Suppressor macrophage treated with lipopolysaccharide for 4 hours (primary cell): Measurements from ENCODE around the gene STEEP1.
A peak's percentile ranks its signal among the peaks of the same experiment; 100 is the strongest.
"Not testable (repeated sequence)": the region's sequence is repeated elsewhere in the genome, so short reads cannot be mapped to it uniquely, and the experiment has no call there.

Experiments
- DNase-seq: peaks from one replicate; pipeline ENCODE4 v3.0.0-alpha.2; 2020

STEEP1 gene

DNA sequence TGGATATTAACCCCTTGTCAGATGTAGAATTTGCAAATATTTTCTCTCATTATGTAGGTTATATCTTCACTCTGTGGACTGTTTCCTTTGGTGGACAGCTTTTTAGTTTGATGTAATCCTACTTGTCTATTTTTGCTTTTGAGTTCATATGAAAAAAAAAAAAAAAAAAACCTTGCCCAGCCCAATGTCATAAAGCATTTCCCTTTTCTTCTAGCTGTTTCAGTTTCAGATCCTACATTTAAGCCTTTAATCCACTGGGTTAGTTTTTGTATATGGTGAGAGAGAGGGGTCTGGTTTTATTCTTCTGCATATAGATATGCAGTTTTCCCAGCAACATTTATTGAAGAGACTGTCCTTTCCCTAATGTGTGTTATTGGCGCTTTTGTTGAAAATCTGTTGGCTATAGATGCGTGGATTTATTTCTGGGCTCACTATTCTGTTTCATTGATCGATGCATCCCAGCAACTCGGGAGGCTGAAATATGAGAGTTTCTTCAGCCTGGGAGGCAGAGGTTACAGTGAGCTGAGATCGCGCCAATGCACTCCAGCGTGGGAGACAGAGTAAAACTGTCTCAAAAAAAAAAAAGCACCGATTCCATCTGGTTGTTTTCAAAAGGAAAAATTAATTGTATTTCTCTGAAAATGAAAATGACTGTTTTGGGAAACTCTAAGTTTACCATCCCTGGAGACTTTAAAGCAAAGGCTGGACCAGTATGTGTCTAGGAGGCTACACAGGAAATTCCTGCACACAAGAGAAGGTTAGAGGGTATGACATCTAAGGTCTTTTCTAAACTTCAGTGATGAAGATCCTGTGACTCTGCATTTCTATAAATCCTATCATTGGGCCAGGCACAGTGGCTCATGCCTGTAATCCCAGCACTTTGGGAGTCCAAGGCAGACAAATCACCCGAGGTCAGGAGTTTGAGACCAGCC, 35.6 kb downstream of the STEEP1 start:
- DNase-seq = peak; percentile 56

DNA sequence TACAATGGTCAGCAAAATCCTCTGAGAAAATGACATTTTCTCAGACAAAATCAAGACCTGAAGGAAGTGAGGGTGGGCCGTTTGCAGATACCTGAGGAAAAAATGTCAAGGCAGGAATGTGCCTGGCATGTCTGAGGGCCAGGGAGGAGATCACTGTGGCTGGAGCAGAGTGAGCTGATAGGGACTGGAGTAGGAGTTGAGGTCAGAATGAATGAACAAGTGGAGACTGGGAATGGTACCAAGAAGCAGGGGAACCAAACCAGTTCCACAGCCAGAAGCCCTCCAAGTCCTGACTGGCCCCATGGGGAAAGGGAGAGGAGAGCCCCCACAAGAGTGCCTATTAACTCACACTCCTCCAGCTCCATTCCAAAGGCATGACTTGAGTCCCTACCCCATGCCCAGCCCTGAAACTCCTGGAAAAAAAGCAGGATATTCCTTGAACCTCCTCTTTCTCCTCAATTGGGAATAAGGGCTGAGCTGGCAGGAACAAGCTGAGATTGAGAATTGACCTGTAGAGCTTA, 41.5 kb downstream of the STEEP1 start:
- no peak for DNase-seq

DNA sequence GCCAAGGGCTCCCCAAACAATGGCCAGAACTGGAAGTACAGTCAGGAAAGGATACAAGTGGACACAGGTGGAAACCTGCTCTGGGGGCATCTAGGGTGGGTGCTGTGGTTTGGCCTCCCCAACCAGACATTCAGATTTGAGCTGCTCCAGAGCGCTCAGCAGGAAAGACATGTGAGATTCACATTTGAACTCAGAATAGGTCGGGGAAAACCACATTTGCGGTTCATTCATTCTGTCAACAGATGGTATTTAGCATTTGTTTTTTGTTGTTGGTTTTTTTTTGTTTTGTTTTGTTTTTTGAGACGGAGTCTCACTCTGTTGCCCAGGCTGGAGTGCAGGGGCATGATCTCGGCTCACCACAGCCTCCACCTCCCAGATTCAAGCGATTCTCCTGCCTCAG, 44.0 kb downstream of the STEEP1 start:
- no peak for DNase-seq

DNA sequence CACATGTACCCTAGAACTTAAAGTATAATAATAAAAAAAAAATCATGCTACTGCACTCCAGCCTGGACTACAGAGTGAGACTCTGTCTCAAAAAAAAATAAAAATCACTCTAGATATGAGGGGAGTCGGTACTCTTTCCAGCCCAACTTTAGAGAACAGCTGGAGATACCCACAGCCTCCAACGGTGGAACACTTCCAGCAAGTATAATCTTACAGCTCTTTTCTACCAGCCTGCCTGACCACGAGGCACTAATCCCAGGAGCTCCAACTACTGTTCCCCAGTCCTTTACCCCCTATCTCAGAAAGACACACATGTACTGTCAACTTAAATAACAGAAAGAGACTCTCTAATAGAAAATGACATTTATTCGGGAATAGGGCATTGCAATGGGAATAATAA, 46.8 kb downstream of the STEEP1 start:
- DNase-seq = no peak

DNA sequence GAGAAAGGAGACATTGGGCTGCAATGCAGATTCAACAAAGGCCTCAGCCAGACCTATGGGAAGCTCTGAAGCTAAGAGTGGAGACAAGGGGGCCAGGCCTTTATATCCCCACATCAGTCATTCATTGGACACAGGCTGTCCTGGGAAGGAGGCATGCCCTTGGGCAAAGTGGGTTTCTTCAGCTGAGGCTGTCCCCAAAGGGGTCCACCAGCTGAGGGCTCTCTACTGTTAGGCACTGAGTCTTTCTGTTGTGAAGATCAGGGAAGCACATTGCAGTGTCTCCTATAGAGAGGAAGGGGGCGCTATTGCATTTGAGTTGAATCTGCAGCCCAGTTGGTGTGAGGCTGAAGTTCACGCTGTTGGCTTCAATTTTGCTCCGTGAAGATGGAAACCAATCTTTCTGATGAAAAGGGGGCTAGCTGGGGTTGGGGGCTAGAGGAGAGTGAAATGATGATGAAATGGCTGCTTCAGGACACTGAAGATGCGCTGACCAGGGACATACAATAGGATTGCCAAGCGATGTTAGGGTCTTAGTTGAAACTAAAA, 49.0 kb downstream of the STEEP1 start:
- DNase-seq = peak; percentile 75

DNA sequence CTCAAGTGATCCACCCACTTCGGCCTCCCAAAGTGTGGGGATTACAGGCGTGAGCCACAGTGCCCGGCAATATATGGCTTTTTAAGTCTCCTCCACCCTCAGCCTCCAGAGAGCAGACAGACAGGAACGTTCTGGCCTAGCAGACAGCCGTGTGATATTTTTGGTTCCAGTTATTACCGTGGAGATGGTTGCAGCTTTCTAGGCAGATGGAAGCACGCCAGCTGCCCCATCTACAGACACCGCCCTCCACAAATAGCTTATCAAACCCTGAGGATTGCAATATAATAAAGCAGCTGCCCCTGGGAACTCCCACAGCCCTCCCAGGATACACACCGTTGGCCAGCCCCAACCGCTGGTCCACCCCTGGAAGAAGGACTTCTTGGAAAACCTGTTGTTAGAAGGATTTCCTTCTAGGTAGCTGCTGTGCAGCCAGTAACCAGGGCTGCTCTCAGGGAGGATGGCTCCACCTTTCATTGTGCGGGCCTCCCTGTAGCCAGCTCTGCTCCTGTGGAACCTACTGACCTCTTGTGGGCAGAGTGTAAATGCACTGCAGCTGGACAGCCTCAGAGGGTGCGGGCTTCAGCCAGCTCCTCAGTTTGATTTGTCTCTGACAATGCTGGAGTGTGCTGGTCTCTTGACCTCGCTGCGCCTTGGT, 52.9 kb downstream of the STEEP1 start:
- peak; percentile 62 for DNase-seq

DNA sequence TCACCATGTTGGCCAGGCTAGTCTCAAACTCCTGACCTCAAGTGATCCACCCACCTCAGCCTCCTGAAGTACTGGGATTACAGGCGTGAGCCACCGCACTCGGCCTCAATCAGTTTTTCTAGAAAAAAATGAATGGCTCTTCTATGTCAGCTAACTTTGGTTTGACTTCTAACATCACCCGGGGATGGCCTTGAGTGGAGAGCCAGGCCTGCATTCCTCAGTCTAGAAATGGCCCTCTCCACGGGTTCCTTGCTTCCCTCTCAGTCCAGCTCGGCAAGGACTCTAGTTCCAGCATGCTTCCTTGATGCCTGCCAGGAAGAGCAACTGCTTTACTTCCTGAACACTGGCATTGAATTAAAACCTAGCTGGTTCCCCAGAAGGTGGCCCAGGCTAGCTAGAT, 58.0 kb downstream of the STEEP1 start:
- no peak for DNase-seq

DNA sequence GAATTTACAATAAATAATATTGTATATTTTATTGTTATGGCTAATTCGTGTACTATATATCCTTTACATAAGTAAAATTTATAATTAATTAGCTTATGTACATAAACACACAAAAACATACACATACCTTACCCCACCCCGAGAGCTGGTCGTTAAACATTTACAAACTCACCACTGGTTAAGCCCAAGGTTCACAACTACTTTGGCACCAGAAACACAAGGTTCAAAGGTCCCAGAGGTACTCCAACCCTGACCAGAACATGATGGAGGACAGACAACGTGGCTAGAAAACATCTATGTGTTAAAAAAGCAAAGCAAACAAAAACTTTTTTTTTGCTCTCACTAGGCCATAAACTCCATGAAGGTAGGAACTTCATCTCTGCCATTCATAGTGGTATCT, 59.3 kb downstream of the STEEP1 start:
- DNase-seq = no peak

DNA sequence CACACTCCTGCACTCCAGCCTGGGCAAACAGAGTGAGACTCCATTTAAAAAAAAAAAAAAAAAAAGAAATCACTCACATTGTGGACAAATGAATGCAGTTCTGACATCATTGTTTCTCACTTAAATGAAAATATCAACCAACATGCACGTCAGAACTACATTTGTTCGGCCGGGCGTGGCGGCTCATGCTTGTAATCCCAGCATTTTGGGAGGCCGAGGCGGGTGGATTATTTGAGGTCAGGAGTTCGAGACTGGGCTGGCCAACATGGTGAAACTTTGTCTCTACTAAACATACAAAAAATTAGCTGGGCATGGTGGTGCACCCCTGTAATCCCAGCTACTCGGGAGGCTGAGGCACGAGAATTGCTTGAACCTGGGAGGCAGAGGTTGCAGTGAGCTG, 60.1 kb downstream of the STEEP1 start:
- DNase-seq = not testable (repeated sequence)

DNA sequence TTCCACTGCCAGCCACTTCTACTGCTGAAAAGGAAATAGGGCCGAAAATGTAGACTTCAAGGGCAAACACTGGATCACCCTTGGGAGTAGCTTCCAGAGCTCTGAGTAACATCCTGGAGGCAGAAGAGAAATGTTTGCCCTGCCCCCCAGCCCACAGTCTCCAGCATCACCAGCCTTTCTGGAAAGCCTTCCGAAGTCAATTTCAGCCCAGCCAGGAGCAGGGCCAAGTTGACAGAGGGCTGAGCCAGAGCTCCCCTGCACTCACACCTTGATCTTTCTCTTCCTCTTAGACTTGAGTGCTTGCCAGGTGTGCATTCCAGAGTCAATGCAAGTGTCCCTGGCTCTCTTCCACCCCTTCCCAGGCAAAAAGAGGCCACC, 61.7 kb downstream of the STEEP1 start:
- no peak for DNase-seq

DNA sequence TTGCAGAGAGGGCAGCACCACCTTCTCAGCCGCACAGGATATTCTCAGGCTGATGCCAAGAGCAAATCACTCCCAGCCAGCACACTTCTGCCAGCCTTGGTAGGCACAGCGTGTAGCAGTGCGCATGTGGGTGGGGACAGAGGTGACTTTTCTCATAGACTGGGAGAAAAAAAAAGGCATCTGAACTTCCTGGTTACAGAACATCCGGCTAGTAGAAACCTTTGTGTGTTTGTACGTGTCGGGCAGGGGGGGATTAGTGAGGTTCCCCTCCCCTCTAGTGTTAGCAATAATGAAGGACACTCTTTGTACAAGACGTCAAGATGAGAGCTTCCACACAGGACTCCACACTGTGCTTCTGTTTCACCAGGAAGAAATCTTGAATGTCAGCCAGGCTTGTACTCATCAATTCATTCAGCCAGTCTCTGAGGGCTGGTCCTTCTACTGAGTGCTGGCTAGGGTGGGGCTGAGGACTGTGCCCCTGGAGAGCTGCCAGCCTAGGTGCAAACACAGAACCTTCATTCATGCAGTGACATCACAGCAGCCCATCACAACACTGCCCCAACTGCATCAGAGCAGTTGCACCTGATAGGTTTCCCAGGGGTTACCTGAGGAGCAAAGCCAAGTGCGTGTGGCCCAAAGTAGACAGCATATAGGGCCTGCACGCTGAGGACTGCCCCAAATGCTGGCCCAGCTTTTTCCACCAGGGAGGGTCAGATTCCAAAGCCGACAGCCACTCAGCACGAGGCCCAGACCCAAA, 62.3 kb downstream of the STEEP1 start:
- no peak for DNase-seq

DNA sequence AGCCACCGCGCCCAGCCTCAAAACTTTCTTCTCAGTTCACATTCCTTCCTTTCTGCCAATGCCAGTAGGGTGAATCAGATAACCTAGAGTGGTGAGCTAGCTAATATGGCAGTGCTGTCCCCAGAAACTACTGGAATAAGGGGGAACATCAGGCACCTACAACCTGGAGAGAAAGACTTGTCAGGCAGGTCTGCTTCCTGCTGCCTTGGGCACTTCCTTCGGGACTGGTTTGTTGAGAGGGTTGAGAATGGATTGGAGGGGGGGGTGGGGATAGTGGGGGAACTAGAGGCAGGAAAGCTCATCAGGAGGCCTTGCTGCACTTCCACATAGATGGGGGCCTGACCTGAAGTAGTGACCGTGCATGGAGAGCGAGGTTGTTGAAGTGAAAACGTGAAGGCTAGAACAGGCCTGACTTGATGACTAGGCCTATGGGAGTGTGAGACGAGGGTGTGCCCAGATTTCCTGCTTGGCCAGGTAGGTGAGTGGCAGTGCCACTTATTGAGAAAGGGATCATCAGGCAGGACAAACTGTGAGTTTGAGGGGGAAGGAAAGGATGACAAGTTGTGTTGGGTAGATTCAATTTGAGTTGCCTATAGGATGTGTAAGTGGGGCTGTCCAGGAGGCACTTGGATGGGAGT, 63.6 kb downstream of the STEEP1 start:
- DNase-seq = no peak

DNA sequence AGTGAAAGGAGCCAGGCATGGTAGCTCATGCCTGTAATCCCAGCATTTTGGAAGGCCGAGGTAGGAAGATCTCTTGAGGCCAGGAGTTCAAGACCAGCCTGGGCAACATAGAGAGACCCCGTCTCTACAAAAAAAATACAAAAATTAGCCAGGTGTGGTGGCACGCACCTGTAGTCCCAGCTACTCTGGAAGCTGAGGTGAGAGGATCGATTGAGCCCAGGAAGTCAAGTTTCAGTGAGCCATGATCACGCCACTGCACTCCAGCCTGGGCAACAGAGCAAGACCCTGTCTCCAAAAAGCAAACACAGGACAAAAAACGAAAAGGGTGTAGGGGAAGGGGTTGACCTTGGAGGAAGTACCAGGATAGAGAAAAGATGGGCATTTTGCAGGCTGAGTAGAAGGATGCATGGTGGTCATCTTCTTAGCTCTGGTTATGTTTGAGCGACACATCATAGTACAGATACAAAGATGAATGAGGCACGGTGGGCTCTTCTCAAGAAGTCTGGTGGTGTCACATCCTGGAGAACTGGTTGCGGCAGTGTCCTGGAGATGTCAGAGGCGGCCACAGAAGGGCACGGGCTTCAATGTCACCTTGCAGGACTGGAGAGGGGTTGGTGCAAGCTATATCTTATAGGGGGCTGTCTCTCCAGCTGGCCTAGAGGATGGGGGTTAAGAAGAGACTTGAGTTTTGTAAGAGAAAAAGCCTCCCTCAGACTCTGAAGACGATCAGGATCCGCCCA, 65.0 kb downstream of the STEEP1 start:
- no peak for DNase-seq

DNA sequence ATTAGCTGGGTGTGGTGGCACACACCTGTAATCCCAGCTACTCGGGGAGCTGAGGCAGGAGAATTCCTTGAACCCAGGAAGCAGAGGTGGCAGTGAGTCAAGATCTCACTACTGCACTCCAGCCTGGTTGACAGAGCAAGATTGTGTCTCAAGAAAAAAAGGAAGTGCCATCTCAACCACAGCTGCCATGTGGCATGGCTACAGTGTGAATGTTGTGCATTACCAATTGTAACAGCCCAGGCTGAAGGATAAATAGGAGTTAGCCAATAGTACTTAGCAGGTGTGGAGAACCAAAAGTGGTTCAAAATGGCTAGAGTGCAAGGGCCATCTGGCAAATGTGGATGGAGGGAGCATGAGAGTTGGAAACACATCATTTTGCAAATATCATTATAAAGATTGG, 68.0 kb downstream of the STEEP1 start:
- no peak for DNase-seq

DNA sequence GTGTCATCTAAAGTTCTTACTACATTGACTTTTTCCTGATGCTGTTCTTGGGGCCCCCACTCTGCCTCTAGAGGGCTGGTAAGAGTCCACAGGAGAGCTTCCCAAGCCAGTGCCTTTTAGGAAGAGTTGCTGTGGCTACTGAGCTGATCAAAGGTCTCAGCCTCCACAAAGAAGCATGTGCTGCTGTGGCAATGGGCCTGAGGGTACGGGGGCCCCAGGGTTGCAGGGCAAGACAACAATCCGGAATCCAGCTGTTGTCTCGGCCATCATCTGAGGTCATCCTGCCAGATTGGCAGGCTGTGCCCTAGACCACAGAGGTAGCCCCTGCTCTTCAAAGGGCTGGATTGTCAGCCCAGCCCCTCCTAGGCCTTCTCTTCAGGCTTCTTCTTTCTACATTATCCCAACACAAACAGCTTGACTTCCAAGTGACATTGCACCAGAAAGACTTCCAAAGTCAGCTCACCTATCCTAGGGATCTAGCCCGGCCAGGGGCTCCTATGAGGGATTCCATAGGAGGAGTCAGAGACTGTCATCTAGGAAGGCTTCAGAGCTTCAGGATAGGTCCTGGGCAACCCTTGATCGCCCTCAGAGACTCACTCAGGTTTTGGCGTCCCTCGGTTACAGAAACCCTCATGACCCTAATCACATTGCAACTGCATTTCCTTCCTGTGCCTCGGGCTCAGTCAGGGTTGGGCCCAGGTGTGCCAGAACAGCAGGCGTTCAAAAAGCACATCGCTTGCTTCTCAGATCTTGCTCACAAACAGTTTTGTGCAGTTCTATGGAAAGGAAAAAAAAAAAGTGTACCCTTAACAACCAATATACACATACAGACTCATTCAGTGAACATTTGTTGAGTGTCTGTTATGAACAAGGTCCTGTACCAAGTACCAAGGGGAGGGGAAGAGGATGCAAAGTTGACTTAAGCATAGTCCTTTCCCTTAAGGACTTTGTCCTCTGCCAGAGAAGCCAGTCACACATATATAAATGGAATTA, 69.2 kb downstream of the STEEP1 start:
- DNase-seq = no peak

DNA sequence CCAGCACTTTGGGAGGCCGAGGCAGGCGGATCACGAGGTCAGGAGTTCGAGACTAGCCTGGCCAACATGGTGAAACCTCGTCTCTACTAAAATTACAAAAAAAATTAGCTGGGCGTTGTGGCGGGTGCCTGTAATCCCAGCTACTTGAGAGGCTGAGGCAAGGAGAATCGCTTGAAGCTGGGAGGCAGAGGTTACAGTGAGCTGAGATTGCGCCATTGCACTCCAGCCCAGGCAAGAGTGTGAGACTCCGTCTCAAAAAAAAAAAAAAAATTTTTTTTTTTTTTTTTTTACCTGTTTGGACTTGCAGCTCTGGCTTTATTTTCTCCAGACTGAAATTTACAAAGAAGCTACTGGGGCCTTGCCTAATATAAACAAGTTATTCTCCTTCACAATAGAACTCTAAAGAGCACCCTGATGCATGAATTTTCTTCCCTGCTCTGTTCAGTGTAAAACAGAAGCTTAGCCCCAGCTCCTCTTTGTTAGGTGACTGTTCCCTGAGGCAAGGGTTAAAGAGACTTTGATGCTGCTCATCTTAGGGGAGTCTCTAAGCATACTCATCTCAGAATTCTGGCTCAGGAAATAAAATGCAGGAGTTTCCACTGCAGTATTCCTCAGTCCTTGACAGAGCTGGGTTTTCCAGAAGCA, 71.2 kb downstream of the STEEP1 start:
- DNase-seq = not testable (repeated sequence)

DNA sequence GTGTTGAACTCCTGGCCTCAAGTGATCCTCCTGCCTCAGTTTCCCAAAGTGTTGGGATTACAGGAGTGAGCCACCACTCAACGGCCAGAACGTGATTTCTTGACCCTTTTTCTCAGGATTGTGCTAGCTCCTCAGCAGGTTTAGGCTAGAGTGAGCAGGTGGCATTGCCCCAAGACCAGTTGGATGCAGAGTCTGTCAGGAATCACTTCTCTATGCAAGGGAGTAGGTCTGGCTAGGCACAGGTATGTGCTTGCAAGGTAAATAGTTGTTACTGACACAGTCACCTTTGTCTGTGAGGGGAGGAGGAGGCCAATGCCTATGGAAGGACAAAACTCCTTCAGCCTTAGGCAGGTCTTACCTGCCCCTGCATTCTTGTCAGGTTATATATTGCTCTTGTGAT, 72.7 kb downstream of the STEEP1 start:
- DNase-seq = no peak

DNA sequence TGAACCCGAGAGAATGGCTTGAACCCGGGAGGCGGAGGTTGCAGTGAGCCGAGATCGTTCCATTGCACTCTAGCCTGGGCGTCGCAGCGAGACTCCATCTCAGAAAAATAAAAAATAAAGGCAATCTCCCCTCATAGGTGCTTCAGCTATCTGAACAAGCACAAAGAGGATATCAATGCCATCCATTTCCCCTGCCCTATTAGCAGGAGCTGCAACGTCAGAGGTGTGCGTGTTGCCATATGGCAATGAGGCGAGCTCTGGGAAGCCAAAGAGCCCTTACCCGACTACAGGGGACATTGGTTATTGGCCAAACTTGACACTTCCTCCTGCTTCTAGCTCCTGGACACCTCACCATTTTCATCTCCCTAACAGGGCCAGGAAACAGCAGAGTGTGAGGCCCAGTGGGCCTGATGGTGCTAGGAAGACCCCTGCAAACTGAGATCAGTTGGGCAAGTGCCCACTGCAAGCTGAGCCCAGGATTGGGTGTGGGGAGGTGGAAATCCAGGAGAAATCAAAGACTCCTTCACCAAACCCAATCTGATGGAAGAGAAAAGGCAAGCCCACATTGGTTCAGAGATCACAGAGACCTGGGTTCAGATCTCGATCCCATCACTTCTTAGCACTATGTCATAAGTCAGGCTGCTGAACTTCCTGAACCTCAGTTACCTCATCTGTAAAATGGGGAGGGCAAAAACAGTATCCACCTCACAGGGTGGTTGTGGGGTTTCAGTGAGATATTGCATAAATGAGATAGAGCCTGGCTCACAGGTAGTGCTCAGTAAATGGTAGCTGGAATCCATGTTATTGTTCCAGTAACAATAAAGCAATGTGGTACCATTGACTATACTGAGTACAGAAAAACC, 75.8 kb downstream of the STEEP1 start:
- no peak for DNase-seq

DNA sequence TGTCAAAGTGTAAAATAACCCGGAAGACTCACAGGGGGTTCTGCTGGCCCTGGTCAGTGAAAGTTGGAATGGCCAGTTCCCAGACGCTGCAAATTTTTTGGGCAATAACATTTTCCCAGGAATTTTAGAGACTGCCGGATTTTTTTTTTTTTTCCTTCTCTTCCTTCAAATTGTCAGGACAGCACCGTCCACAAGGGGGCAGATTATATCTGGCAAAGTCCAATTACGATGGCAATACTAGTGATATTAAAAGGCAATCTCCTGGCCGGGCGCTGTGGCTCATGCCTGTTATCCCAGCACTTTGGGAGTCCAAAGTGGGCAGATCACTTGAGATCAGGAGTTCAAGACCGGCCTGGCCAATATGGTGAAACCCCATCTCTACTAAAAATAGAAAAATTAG, 76.5 kb downstream of the STEEP1 start:
- peak; percentile 49 for DNase-seq
